HL-60/S4 treated with retinoic acid at 250 ng/mL for 4 days and 3 days (cell line): ENCODE data around the gene FBLN2.

Experiments used
- in situ Hi-C: fragments of 300-500 bp; cut with MboI; formaldehyde crosslinking; loops from 2 replicates; pipeline ENCODE4 v1.7.0; 2022; ENCODE audit warnings: low sequenced_read_pairs

FBLN2 gene

DNA sequence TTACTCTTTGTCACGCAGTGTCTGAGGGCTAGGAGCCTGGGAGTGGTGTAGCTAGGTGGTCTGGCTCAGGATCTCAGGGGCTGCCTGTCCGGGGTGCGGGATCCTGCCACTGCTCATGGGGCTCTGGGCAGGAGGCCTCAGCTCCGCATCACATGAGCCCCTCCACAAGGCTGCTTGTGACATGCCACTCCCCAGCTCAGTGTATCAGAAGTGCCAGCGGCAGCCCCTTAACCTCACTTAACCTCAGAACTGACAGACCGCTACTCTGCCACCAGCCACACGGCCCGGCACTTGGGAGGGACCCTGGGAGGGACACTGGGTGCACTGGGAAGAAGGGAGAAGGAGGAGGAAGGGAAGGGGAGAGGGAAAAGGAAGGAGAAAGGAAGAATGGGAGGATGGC lies 87.9 kb downstream of the FBLN2 start:
- in situ Hi-C loops = no loop called here

DNA sequence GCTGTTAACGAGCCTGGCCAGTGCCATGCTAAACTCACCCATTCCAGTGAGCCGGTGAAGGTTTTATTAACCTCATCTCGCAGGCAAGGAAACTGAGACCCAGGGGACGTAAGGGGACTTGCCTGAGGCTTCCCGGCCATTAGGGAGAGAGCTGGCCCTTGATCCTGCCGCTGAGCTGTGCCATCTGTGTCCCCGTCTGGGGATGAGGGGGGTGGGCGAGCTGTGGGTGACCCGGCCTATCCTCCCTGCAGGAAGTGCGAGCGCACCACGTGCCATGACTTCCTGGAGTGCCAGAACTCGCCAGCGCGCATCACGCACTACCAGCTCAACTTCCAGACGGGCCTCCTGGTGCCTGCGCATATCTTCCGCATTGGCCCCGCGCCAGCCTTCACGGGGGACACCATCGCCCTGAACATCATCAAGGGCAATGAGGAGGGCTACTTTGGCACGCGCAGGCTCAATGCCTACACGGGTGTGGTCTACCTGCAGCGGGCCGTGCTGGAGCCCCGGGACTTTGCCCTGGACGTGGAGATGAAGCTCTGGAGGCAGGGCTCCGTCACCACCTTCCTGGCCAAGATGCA lies 88.5 kb downstream of the FBLN2 start:
- in situ Hi-C loops = no loop called here

DNA sequence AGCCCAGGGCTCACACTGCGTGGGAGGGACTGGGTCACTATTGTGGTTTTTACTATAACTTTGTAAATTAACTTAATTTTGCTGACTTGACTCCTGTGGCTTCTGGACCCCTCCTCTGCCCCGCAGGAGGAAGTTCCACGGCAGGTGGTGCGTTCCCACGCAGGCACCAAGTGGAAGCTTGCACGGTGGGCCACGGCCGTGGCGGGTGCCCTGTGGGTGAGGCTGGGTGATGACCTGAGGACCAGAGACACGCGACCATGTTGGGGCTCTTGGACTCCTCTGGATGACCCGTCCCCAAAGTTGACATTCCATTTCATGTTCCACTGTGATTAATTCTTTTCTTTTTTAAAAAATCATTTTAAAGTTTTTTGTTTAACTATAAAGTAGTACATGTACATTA lies 89.0 kb downstream of the FBLN2 start:
- in situ Hi-C loops = no loop called here

DNA sequence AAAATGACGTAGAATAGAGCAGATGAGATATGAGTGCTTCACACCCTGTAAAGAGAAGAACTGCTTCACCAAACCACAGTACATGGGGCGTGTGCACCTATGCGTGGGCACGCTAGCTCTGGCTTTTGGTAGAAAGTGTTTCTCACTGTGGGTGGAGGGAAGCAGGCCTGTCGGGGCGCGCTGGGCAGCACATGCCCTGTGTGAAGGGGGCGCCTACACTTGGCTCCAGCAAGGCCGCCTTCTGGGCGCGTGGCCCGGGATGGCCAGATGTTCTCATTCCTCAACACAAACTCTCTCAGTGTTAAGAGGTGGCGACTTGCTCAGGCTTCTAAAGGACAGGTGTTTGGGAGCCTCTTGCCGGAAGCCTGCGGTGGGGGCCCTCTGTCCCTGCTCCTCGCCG lies 90.0 kb downstream of the FBLN2 start:
- in situ Hi-C loops = no loop called here

DNA sequence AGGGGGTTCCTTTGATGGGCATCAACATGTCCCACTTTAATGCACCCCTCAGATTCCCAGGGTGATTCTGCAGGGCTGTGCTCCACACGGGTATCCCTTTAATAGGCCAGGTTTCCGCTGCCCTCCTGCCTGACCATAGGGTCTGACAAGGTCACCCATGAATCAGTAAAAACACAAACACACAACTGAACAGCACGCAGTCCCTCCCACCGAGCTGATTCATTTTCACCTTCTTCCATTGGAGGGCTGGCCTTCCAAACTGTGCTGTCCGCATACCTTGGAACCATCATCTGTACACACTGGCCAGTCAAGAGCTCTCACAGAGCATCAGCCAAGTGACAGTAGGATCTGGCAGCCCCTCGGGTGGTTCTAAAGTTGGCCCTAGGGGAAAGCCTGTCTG lies 93.7 kb downstream of the FBLN2 start:
- in situ Hi-C loops = loop anchor here (10.0 kb wide), 1 partner anchor 148 kb away; no protein-coding TSS in a partner anchor

DNA sequence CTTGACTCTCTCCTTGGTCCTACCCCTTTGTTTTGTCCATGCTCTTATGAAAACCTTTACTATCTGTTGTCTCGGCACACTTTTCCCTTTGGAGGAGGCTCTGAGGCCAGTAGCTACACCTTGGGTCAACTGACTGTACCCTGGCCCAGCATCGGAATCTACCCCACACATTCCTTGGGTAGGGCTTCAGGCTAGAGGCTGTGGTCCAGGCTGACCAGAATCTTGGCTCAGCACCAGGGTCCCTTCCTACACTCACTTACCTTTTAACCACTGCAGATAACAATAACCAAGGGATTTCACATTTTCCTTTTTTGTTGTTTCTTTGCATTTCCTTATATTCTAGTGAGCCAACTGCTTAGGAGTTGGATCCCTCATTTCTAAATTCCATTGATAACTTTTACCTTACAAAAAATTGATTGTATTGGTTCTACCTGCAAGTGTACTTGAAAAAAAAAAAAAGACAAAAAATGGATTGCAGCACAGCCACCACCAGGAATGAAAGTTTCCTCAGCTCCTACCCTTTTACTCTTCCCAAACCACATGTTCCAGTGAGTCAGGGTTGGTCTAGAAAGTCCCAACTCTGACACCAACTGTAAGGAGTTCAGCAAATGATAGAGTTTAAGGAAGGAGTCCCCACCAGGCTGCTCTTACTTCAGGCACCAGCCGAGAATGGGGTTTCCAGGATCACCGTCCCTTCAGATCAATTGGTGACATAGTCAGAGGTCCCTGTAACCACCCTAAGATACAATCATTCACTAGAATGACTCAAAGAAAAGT lies 95.6 kb downstream of the FBLN2 start:
- in situ Hi-C loops = loop anchor here (10.0 kb wide), 1 partner anchor 150 kb away; no protein-coding TSS in a partner anchor

DNA sequence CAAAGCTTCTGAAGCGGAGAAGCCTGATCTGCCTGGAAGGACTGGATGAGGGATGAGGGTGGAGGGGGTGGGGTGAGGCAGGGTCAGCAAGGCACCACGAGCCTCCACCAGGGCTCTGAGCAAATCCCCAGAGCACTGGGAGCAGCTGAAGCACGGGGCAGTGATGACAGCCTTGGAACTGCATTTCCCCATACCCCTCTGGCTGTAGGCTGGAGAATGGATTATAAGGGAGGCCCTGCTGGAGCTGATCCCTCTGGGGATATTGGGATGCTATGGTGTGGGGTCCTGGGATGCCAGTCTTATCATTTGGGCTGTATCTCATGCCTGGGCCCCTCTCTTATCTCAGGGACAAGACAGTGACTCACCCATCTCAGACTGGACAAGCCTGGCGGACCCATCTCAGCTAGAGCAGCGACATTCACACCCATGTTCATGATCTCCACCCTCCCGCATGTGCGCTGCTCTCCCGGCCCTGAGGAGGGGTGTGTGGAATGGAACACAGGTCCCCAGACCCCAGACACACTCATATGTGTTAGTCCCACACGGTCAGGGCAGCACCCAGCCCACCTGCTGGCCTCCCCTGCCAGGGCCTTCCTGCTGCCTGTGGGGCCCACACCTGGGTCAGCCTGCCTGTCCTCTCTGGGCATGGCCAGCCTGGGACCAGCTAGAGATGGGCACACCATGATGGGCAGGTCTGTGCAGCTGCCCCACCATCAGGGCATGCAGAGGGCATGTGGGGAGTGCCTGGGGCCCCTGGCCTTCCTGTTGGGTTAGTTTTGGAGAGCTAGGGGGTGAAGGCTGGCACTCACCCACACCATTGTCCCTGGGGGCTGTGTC lies 97.1 kb downstream of the FBLN2 start:
- in situ Hi-C loops = loop anchor here (10.0 kb wide), 1 partner anchor 151 kb away; no protein-coding TSS in a partner anchor

DNA sequence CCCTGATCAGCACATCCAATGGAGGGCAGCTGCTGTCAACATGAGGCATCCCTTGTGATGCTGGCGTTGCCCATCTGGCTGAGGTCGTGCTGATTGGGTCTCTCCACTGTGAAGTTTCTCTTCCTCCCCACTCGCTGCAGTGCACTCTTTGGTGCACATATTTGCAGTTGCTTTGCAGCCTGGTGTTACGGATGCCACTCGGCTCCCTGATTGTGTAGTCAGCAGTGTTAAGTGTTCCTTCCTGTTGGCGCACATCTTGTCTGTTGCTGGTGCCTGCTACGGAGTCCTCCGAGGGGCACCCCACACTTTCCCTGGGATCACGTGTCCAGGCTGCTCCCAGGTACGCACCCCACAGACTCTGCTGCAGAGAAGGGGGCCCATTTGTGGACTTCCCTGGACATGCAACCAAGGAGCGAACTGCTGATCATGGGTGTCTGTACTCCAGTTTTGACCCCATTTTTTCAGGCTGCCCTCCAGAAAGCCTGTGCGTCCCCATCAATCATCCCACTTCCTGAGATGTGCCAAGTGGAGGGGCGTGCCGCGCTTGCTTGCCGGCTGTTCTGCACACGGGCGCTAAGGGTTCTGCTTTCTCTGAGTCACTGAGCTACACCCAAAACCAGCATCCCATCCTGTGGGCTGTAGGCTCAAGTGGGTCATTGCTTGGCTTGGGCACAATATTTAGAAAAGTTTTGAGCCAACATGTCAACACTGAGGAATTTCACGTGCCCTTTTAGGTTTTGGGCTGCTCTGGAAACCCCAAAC lies 98.6 kb downstream of the FBLN2 start:
- in situ Hi-C loops = loop anchor here (10.0 kb wide), 1 partner anchor 153 kb away; no protein-coding TSS in a partner anchor

DNA sequence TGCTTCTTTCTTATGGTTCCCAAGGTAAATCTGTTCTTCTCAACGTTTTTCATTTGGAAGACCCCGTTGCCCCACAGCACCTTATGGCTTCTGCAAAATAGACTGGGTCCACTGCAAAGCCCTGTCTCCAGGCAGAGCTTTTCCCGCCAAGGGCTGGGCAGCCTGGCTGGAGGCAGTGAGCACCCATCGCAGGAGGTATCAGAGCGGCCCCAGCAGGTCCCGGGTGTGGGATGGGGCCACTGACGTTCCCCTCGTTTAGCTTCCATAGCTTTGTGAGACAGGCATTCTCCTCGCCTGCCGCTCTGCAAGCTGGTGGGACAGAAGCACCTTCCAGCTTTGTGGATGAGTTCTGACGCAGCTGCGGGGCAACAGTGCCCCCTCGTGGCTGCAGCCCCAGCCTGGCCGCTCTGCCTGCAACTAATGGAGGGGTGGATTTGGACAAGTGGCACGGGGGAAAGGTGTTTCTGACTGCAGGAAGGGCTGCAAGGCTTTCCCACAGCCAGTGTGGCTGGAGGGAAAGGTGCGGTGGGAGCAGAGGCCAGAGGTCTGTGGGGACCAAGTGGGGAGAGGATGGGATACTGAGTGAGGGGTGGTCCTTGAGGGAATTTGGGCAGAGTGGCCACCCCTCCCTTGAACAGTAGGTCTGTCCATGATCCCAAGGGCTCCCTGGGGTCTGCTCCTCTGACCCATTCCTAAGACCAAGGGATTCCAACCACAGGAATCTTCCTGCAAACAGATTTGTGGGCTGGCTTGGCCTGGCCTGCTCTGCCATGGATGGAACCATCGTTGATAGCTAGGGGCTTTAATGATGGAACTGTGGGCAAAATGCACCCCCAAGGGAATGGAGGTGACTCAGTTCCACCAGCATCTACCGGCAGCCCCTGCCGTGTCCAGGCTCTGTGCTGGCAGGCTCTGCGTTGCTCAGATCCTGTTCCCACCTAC lies 99.4 kb downstream of the FBLN2 start:
- in situ Hi-C loops = loop anchor here (10.0 kb wide), 1 partner anchor 154 kb away; no protein-coding TSS in a partner anchor

DNA sequence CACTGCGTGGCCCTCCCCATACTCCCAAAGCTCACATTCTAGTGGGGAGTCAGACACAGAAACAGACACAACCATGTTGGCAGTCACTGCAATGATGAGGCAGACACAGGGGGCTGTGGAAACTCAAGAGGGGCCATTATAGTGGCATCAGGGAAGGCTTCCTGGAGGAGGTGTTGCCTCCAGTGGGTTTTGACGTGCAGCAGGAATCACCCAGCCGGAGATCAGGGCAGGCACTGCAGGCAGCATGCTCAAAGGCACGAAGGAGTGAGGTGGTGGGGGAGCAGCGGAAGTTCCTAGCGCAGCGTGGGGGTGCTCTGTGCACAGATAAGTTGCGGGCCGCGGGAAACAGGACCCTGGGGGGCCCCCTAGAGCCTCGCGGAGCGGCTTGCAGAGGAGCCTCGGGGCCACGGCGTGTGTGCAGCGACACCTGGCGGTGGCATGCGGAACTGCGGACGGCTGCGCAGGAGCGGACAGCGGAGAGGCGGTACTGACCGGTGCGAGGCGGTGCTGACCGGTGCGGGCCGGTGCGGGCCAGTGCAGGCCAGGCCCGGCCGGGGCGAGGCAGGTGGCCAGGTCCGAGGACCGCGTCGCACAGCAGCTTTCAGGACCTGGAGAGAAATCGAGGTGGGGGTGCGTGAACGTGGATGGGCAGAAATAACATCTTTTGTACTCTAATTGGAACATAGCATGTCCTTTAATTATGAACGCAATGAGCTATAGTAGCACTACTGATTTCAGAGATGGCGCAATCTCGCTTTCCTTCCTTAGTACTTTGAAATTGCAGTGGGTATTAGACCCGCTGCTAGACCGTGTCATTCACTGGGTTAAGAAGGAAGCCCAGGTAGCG lies 101.5 kb downstream of the FBLN2 start:
- in situ Hi-C loops = no loop called here

DNA sequence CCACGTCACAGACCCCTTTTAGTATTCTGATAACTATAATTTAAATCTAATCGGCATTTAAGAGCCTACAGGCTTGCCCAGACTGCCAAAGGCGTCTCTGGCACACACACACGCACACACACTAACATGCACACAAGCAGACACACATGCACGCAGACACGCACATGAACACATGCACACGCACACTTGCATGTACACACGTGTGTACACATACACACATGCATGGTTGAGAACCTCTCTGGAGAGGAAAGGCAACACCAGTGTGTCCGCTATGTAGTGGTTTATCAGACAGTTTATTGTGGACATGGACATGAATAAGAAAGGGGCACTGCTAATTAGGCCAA lies 102.1 kb downstream of the FBLN2 start:
- in situ Hi-C loops = no loop called here

DNA sequence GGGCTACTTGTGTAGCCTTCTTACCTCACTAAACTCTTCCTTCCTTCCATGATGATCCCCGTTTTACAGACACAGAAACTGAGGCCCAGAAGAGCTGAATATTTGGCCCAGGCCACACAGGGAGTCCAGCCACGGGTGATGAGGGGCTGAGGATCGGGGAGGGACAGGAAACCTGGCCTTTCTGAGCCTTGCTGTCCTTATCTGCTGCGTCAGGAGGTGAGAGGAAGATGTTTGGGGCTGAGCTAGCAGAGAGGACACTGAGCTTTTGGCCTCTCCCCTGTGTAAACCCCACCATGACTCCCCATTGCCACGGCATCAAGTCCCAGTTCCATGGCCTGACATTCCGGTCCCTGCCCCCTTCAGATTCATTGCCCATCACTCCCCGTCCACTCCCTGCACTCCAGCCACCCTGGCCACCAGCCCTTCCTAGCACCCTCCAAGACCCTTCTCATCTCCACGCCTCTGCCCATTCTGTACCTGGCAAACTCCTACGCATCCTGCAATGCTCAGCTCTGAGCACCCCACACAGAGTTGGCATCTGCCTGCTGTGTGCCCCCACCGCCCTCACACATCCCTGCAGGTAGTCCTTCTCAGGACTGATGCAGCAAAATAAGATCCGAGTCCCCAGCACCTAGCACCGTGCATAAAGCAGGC lies 103.0 kb downstream of the FBLN2 start:
- in situ Hi-C loops = no loop called here

DNA sequence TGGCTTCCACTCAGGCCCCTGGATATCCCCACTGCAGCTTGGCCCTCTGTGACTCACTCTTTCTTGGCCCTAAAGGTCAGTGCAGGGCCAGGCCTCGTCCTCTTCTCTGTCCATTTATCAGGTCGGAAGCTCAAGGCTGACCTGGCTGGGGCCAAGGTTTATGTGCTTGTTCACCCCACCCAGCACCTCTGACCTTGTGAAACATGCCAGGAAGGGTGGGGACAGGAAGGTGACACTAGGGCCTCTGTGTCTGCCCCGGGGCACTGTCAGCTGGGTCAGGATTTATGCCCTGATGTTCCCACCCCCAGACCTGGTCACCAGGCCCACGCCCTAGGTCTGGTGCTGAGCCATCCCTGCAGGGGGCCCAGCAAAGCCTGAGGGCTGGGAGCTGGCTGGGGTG lies 103.8 kb downstream of the FBLN2 start:
- in situ Hi-C loops = no loop called here

DNA sequence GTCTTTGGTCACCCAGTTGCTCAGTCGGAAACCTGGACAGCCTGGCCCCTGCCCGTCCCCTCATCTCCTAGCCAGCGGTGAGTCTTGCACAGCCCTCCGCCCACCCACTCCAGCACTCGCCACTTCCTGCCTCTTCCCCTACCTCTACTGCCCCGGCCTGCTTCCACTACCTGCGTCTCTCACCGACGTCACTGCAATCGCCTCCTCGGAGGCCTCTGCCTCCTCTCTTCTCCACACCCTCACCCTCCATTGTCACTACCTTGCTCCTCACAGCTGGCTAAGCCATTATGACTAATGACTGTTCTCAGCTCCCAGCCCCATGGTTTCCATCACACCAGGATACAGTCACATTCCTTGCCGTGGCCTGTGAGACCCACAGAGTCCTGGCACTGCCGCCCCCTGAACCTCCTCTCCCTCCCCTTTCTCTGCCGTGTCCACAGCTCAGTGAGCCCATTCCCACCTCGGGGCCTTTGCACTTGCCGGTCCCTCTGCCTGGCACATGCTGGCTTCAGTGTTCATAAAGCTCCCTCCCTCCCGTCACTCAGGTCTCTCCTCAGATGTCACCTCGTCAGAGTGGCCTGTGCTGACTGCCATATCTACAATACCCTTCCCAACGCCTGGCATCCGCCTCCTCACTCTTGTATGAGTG lies 104.8 kb downstream of the FBLN2 start:
- in situ Hi-C loops = no loop called here

DNA sequence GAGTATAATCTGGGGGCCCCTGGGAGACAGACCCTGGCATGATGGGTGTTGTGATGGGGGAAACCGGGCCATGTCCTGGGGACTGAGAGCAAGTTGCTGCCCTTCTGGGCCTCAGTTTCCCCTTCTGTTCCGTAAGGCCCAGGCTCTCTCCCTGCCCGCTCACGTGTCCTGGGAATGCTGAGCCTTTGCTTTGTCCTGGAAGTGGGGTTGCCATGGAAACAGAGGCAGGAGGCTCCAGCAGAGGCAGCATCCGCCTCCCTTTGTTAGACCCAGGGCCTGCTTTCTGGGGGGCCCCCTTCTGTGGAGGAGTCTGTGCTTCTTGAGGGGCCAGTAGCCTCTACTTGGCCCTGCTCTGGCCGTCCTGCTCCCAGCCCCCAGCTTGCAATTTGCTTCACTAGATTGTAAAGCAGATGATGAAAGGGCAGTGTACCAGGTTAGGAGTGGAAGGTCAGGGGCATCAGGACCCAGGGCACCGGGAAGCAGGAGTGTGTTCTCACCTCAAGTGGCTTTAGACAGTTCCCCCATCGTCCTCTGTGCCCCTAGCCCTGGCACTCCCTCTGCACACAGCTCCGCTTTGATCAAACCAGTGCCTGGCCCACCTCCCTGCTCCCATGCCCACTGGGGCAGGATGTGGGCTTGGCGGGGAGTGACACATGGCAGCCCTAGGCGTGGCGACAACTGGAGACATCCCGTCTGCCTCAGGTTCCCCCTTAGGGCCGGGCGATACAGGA lies 105.6 kb downstream of the FBLN2 start:
- in situ Hi-C loops = no loop called here

DNA sequence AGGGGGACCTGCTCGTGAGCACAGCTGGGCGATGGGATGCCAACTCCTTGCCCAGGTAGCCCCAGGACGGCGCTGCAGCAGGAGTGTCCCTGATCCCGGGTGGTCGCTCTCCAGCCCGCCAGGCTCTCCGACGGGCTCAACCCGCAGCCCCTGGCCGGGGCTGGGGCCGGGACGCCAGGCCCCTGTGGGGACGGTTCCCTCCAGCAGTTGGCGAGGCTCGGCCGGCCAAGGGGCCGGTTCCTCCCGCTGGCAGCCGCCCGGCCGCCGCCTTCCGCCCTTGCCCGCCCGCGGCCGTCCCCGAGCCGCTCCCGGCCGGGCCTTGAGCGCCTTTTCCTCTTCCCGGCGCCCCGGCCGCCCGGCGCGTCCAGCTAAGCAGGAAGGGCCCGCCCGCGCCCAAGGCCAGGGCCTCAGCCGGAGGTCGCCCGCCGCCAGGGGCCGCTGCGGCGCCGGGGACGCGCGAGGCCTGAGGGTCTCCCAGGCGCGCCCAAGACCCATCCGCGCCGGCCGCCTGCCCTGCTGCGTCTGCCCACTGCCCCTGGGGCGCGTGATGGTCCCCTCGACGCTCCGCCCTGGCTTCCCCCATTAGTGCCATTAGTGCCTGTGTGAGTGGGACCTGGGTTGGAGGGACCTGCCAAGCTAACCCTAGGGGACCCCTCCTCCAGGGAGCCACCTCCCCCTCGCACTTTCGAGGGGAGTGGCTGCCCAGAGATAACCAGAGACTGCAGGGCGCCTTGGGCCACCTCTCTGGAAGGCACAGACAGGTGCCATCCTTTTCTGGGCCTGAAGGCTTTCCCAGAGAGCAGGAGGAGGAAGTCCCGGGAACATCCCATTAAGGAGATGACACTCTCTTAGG lies 106.4 kb downstream of the FBLN2 start:
- in situ Hi-C loops = no loop called here
